IPS-11a (cell line): Measurements from ENCODE around the gene MICU1.
"Not testable (repeated sequence)": the region's sequence is repeated elsewhere in the genome, so short reads cannot be mapped to it uniquely, and the experiment has no call there.

Experiments
- H3K4me3 ChIP-seq: one replicate; pipeline ENCODE4 v1.5.1; 2013; ENCODE audit warnings: low read depth, low read length, control low read depth

MICU1 gene

GRCh38 chr10:72395581-72395980 lies 230.3 kb downstream of the MICU1 start:
- not testable (repeated sequence) for H3K4me3 ChIP-seq

GRCh38 chr10:72392571-72392970 lies 233.3 kb downstream of the MICU1 start:
- no peak overlapping the region for H3K4me3 ChIP-seq

- no peak overlapping the region for H3K4me3 ChIP-seq
These were observed 235.1 kb downstream of the MICU1 start for GRCh38 chr10:72390764-72391163.

GRCh38 chr10:72389716-72390115 lies 236.2 kb downstream of the MICU1 start:
- H3K4me3 ChIP-seq, result no peak overlapping the region

- H3K4me3 ChIP-seq, result no peak overlapping the region
These were observed 236.9 kb downstream of the MICU1 start for GRCh38 chr10:72389014-72389413.

GRCh38 chr10:72388062-72388461 lies 237.8 kb downstream of the MICU1 start:
- no peak overlapping the region for H3K4me3 ChIP-seq

GRCh38 chr10:72386916-72387586 lies 238.8 kb downstream of the MICU1 start:
- H3K4me3 ChIP-seq, result no peak overlapping the region

- H3K4me3 ChIP-seq, result no peak overlapping the region
These were observed 240.2 kb downstream of the MICU1 start for GRCh38 chr10:72385724-72386123.

GRCh38 chr10:72384982-72385381 lies 240.9 kb downstream of the MICU1 start:
- not testable (repeated sequence) for H3K4me3 ChIP-seq

GRCh38 chr10:72379776-72380175 lies 246.1 kb downstream of the MICU1 start:
- no peak overlapping the region for H3K4me3 ChIP-seq

GRCh38 chr10:72379062-72379461 lies 246.8 kb downstream of the MICU1 start:
- H3K4me3 ChIP-seq, result no peak overlapping the region

GRCh38 chr10:72375585-72375984 lies 250.3 kb downstream of the MICU1 start:
- H3K4me3 ChIP-seq, result no peak overlapping the region

GRCh38 chr10:72375173-72375572 lies 250.7 kb downstream of the MICU1 start:
- no peak overlapping the region for H3K4me3 ChIP-seq

GRCh38 chr10:72370201-72370722 lies 255.6 kb downstream of the MICU1 start:
- no peak overlapping the region for H3K4me3 ChIP-seq

- H3K4me3 ChIP-seq, result no peak overlapping the region
These were observed 258.4 kb downstream of the MICU1 start for GRCh38 chr10:72367301-72367960.

GRCh38 chr10:72365106-72365895 lies 260.6 kb downstream of the MICU1 start:
- H3K4me3 ChIP-seq, result no peak overlapping the region

GRCh38 chr10:72364239-72364777 lies 261.6 kb downstream of the MICU1 start:
- H3K4me3 ChIP-seq, result no peak overlapping the region

GRCh38 chr10:72356987-72357386 lies 268.9 kb downstream of the MICU1 start:
- H3K4me3 ChIP-seq, result no peak overlapping the region

GRCh38 chr10:72356115-72356514 lies 269.8 kb downstream of the MICU1 start:
- H3K4me3 ChIP-seq, result no peak overlapping the region

- H3K4me3 ChIP-seq, result peak overlapping the region; percentile 89
These were observed 270.7 kb downstream of the MICU1 start for GRCh38 chr10:72355214-72355555.
